OCI-LY3 (cell line): ENCODE results near the gene ERLIN1.

ENCODE experiments used
- H2AFZ ChIP-seq: fragments of 200-600, 300-600 bp; shearing (Covaris generic); 2 replicates; pipeline ENCODE4 v1.6.0; 2014; ENCODE audit warnings: antibody characterized with exemption, low read depth, low read length
- H3K27ac ChIP-seq: fragments of 200-600, 300-600 bp; sonication (generic); 2 replicates; pipeline ENCODE4 v1.5.1; 2014; ENCODE audit warnings: mild to moderate bottlenecking, low read length, moderate library complexity, mixed read lengths
- H3K27me3 ChIP-seq: fragments of 200-600, 300-600 bp; sonication (generic); 2 replicates; pipeline ENCODE4 v1.6.1; 2014; ENCODE audit warnings: low read depth, low read length, mixed read lengths
- H3K36me3 ChIP-seq: fragments of 200-600, 300-600 bp; sonication (generic); replicated peaks from 2 replicates; pipeline ENCODE3; 2014; ENCODE audit warnings: low read depth, low read length, mixed read lengths
- H3K4me1 ChIP-seq: fragments of 300-600, 200-600 bp; sonication (generic); 2 replicates; pipeline ENCODE4 v1.6.1; 2014; ENCODE audit warnings: low read length, mixed read lengths
- H3K4me2 ChIP-seq: fragments of 200-600, 300-600 bp; sonication (generic); 2 replicates; pipeline ENCODE4 v1.6.1; 2014; ENCODE audit warnings: low read length, mixed read lengths
- H3K4me3 ChIP-seq: fragments of 300-600, 200-600 bp; sonication (generic); 2 replicates; pipeline ENCODE4 v1.5.1; 2014; ENCODE audit warnings: antibody characterized with exemption, mild to moderate bottlenecking, low read length, moderate library complexity
- H3K79me2 ChIP-seq: fragments of 300-600, 200-600 bp; shearing (Covaris generic); 2 replicates; pipeline ENCODE4 v1.6.1; 2014; ENCODE audit warnings: mild to moderate bottlenecking, low read length, mixed read lengths
- H3K9ac ChIP-seq: fragments of 300-600, 200-600 bp; shearing (Covaris generic); 2 replicates; pipeline ENCODE4 v1.6.0; 2014; ENCODE audit warnings: mild to moderate bottlenecking, low read length, moderate library complexity
- H3K9me3 ChIP-seq: fragments of 200-600, 300-600 bp; shearing (Covaris generic); 2 replicates; pipeline ENCODE4 v1.6.1; 2014; ENCODE audit warnings: low read length, mixed read lengths; ENCODE audit not compliant: insufficient read depth
- H4K20me1 ChIP-seq: fragments of 200-600, 300-600 bp; sonication (generic); 2 replicates; pipeline ENCODE4 v1.6.1; 2016; ENCODE audit warnings: low read length, mixed read lengths; ENCODE audit not compliant: insufficient read depth
- EZH2phosphoT487 ChIP-seq: fragments of 200-600 bp; shearing (Covaris generic); IDR thresholded peaks from 2 replicates; pipeline ENCODE4 v1.6.1; 2018; ENCODE audit warnings: antibody characterized with exemption, mixed run types, low read depth
- TF ChIP-seq, protein P1 (sequence below): fragments of 200-600, 300-600 bp; sonication (generic); IDR thresholded peaks from 2 replicates; pipeline ENCODE4 v1.5.1; 2014; ENCODE audit warnings: antibody characterized with exemption, low read length, low read depth

Gene ERLIN1

DNA sequence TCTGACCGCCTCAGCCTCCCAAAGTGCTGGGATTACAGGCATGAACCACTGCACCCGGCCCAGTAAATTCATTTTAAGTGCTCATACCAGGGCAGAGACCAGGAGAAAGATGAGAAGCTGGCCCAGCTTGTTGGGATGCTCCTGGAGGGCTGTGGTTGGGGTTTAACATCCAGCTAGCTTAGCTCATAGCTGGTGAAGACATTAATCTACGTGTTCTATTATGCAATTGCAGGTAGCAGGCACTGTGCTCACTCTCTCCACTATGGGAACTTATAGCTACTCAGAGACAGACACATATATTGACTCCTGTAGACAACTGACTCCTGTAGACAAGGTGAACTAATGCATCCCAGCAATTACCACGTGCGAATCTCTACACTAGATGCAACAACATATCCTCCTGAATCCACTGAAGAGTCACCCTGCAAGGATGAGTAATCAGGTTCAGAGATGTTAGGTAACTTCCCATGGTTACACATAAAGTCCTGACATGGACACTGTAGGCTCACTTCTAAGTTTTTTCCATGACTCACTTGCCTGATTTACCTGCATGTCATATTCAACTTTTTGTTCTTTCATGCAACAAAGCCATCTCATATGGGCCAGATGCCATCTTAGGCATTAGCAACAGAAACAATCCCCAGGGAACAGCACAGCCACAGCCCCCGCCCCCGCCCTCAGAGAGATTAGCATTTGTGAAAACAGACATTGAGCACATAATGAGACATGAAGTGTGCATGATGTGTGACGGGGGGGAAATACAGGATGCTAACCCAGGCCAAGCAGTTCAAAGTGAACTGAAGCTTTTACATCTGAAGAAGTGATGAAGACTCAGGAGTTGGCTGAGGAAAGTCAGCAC, 37.2 kb downstream of the ERLIN1 start:
- Histone ChIP-seq H3K9me3 (no peaks in the 10 kb centered on the region), H3K79me2 (no peaks in the 10 kb centered on the region), H3K4me3 (no peak overlapping the region), H3K4me2 (peak overlapping the region; percentile 34), H3K9ac (no peak overlapping the region), H3K27ac (no peak overlapping the region), H3K36me3 (peaks cover 4% of the 10 kb centered on the region), H3K27me3 (no peaks in the 10 kb centered on the region), H3K4me1 (peaks cover 16% of the 10 kb centered on the region), H2AFZ (no peak overlapping the region), H4K20me1 (no peaks in the 10 kb centered on the region)
- TF ChIP-seq EZH2phosphoT487 = no peak
- TF ChIP-seq, protein P1, sequence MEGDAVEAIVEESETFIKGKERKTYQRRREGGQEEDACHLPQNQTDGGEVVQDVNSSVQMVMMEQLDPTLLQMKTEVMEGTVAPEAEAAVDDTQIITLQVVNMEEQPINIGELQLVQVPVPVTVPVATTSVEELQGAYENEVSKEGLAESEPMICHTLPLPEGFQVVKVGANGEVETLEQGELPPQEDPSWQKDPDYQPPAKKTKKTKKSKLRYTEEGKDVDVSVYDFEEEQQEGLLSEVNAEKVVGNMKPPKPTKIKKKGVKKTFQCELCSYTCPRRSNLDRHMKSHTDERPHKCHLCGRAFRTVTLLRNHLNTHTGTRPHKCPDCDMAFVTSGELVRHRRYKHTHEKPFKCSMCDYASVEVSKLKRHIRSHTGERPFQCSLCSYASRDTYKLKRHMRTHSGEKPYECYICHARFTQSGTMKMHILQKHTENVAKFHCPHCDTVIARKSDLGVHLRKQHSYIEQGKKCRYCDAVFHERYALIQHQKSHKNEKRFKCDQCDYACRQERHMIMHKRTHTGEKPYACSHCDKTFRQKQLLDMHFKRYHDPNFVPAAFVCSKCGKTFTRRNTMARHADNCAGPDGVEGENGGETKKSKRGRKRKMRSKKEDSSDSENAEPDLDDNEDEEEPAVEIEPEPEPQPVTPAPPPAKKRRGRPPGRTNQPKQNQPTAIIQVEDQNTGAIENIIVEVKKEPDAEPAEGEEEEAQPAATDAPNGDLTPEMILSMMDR = no peak

DNA sequence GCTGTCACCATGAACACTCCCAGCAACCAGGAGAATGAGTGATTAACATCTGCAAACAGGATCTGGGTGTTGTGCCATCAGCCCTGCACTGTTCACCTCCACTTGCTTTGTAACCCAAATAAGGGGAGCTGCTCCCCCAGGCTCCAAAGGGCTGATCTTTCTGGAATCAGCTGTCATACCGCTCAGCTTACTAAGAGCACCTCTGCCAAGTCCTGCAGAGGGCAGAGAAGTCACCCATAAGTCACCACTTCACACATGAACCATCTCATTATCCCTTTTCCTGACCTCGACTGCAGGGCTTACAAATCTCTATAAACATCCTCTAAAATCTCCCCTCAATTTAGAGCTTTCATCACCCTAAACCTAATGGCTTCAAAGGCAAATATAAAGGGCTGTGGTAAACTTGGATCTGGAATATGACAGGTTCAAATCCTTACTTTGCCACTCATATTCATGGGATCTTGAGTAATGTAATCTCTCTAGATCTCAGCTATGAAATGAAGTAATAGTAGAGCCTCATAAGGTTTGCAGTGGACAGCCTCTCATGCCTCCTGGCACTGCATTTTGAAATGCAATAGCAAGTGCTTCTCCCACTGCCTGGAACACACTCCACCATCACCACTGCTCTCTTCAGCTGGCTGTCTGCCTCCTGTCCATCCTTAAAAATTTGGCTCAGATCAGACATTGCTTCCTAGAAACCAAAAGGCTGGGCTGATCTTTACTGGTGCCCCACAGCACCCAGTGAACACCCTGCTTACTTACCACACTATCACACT, 38.8 kb downstream of the ERLIN1 start:
- Histone ChIP-seq H3K9me3 (no peaks in the 10 kb centered on the region), H3K4me3 (no peak overlapping the region), H2AFZ (no peak overlapping the region), H3K9ac (no peak overlapping the region), H3K4me2 (no peak overlapping the region), H3K4me1 (peaks cover 16% of the 10 kb centered on the region), H3K79me2 (no peaks in the 10 kb centered on the region), H3K27me3 (no peaks in the 10 kb centered on the region), H4K20me1 (no peaks in the 10 kb centered on the region), H3K36me3 (peaks cover 4% of the 10 kb centered on the region), H3K27ac (no peak overlapping the region)
- TF ChIP-seq EZH2phosphoT487 = no peak
- TF ChIP-seq, protein P1 = no peak

DNA sequence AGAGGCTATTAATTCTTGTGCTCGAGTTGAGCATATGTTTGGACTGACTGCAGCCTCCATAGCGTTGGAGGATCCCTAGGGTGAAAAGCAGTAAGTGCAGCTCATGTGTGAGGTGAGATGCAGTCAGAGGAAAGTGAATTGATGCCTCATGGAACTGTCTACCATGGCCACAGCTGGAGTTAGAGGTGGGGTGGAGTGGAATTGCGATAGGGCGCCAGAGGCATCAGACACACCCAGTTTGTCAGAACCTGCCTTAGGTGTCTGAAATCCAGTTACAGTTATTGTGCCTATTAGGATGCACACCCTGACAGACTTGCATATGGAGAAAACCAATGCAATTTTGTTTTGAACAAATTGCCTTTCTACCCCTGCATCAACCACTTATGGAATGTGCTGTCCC, 39.4 kb downstream of the ERLIN1 start:
- no peak for TF ChIP-seq EZH2phosphoT487
- TF ChIP-seq, protein P1 = no peak

DNA sequence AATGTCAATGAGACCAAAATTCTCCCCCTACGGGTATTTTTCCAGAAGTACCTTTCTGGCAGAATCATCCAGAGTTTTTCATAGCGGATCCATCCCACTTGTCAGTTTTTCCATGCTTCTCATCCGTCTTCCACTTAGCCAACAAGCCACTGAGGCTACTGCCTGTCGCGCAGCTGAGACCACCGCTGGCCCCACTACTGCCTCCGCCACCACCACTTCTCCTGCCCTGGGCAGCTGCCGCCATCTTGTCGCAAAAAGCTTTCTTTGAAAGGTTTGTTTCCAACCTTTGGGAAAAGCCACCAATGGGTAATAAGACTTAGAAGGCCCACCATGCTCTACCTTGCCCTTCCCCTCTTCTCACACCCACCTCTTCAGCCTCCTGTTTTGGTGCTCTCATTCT, 42.1 kb downstream of the ERLIN1 start:
- no peak overlapping the region for H3K9ac ChIP-seq
- no peaks in the 10 kb centered on the region for H4K20me1 ChIP-seq
- H3K27ac ChIP-seq = no peak overlapping the region
- H3K79me2 ChIP-seq = no peaks in the 10 kb centered on the region
- no peak for TF ChIP-seq EZH2phosphoT487
- TF ChIP-seq, protein P1 = no peak
- peaks cover 5% of the 10 kb centered on the region for H3K4me1 ChIP-seq
- H2AFZ ChIP-seq = no peak overlapping the region
- H3K9me3 ChIP-seq = no peaks in the 10 kb centered on the region
- no peak overlapping the region for H3K4me2 ChIP-seq
- H3K27me3 ChIP-seq = no peaks in the 10 kb centered on the region
- no peaks in the 10 kb centered on the region for H3K36me3 ChIP-seq
- H3K4me3 ChIP-seq = no peak overlapping the region

More for the DNA sequence above, 39.4 kb downstream of the ERLIN1 start:
- no peaks in the 10 kb centered on the region for H3K27me3 ChIP-seq
- H3K79me2 ChIP-seq = no peaks in the 10 kb centered on the region
- H3K27ac ChIP-seq = no peak overlapping the region
- H3K4me3 ChIP-seq = no peak overlapping the region
- no peaks in the 10 kb centered on the region for H3K9me3 ChIP-seq
- peaks cover 16% of the 10 kb centered on the region for H3K4me1 ChIP-seq
- H3K9ac ChIP-seq = no peak overlapping the region
- H3K4me2 ChIP-seq = no peak overlapping the region
- no peaks in the 10 kb centered on the region for H4K20me1 ChIP-seq
- H2AFZ ChIP-seq = no peak overlapping the region
- peaks cover 4% of the 10 kb centered on the region for H3K36me3 ChIP-seq
